ENCODE measurements around the gene ZSWIM6.

The ZSWIM6 gene

GRCh38 chr5:61299261-61299681, 32.8 kb upstream of the ZSWIM6 start:
- no peak for ATAC-seq
- Mint-ChIP-seq H3K36me3 (ENCODE audit: low read depth) (no peaks in the 10 kb centered on the region), H3K27ac (no peak overlapping the region), H3K9me3 (no peaks in the 10 kb centered on the region), H3K27me3 (no peaks in the 10 kb centered on the region), H3K4me3 (no peak overlapping the region), H3K4me1 (no peaks in the 10 kb centered on the region)
- DNase-seq, result no peak

- Mint-ChIP-seq H3K4me3 (no peak overlapping the region), H3K4me1 (peaks cover 12% of the 10 kb centered on the region), H3K36me3 (ENCODE audit: low read depth) (no peaks in the 10 kb centered on the region), H3K27ac (no peak overlapping the region), H3K27me3 (peaks cover 2% of the 10 kb centered on the region), H3K9me3 (no peaks in the 10 kb centered on the region)
- ATAC-seq (no peak), DNase-seq (no peak)
Measured at GRCh38 chr5:61301341-61302199, 30.5 kb upstream of the ZSWIM6 start.

DNA sequence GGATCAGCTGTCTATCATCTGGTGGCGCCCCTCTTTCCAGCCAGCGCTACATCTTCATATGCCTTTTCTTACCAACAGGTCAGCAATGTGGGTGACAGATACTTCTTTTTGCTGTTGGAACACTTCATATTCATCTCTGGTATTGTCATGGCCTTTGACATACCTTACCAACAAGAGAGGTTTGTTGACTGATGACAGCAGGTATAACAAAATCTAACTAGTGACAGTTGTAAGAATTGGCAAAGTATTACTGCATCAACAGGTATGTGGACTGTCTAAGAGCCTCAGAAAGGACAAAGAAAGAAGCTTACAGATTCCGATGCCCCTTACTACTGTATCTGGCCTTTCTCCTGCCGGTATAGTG, 29.9 kb upstream of the ZSWIM6 start:
- H3K36me3 Mint-ChIP-seq (ENCODE audit: low read depth), result no peaks in the 10 kb centered on the region
- H3K27ac Mint-ChIP-seq, result no peak overlapping the region
- ATAC-seq (no peak), DNase-seq (no peak)
- no peak overlapping the region for H3K4me3 Mint-ChIP-seq
- H3K27me3 Mint-ChIP-seq, result peaks cover 2% of the 10 kb centered on the region
- peaks cover 18% of the 10 kb centered on the region for H3K4me1 Mint-ChIP-seq
- no peaks in the 10 kb centered on the region for H3K9me3 Mint-ChIP-seq

- Mint-ChIP-seq H3K36me3 (ENCODE audit: low read depth) (no peaks in the 10 kb centered on the region), H3K27ac (no peak overlapping the region), H3K4me3 (no peak overlapping the region), H3K4me1 (peaks cover 22% of the 10 kb centered on the region), H3K27me3 (peaks cover 2% of the 10 kb centered on the region), H3K9me3 (no peaks in the 10 kb centered on the region)
- ATAC-seq, result no peak
- DNase-seq, result no peak
Measured at GRCh38 chr5:61303346-61303745, 28.7 kb upstream of the ZSWIM6 start.

- DNase-seq, result no peak
- H3K4me1 Mint-ChIP-seq, result peaks cover 22% of the 10 kb centered on the region
- no peaks in the 10 kb centered on the region for H3K36me3 Mint-ChIP-seq (ENCODE audit: low read depth)
- no peak for ATAC-seq
- H3K4me3 Mint-ChIP-seq, result no peak overlapping the region
- peaks cover 2% of the 10 kb centered on the region for H3K27me3 Mint-ChIP-seq
- H3K27ac Mint-ChIP-seq, result no peak overlapping the region
- H3K9me3 Mint-ChIP-seq, result no peaks in the 10 kb centered on the region
Measured at GRCh38 chr5:61304590-61305381, 27.3 kb upstream of the ZSWIM6 start.

- Mint-ChIP-seq H3K27ac (peak overlapping the region; percentile 24), H3K4me3 (no peak overlapping the region), H3K36me3 (ENCODE audit: low read depth) (no peaks in the 10 kb centered on the region), H3K9me3 (no peaks in the 10 kb centered on the region), H3K27me3 (peaks cover 2% of the 10 kb centered on the region), H3K4me1 (peaks cover 22% of the 10 kb centered on the region)
- ATAC-seq (peak; percentile 98), DNase-seq (peak; percentile 16)
Measured at GRCh38 chr5:61306531-61307131, 25.4 kb upstream of the ZSWIM6 start.

GRCh38 chr5:61307191-61307590, 24.9 kb upstream of the ZSWIM6 start:
- Mint-ChIP-seq H3K4me3 (no peak overlapping the region), H3K4me1 (peaks cover 22% of the 10 kb centered on the region), H3K27me3 (peaks cover 3% of the 10 kb centered on the region), H3K36me3 (ENCODE audit: low read depth) (no peaks in the 10 kb centered on the region), H3K27ac (peak overlapping the region; percentile 24), H3K9me3 (no peaks in the 10 kb centered on the region)
- ATAC-seq, result no peak
- DNase-seq, result no peak

- Mint-ChIP-seq H3K4me1 (peaks cover 22% of the 10 kb centered on the region), H3K36me3 (ENCODE audit: low read depth) (no peaks in the 10 kb centered on the region), H3K9me3 (no peaks in the 10 kb centered on the region), H3K27me3 (peaks cover 3% of the 10 kb centered on the region), H3K4me3 (no peak overlapping the region), H3K27ac (no peak overlapping the region)
- no peak for ATAC-seq
- DNase-seq, result no peak
Measured at GRCh38 chr5:61307611-61308010, 24.4 kb upstream of the ZSWIM6 start.

GRCh38 chr5:61308712-61309111, 23.3 kb upstream of the ZSWIM6 start:
- no peaks in the 10 kb centered on the region for H3K36me3 Mint-ChIP-seq (ENCODE audit: low read depth)
- no peak for ATAC-seq
- peaks cover 3% of the 10 kb centered on the region for H3K27me3 Mint-ChIP-seq
- H3K4me3 Mint-ChIP-seq, result no peak overlapping the region
- no peak for DNase-seq
- H3K9me3 Mint-ChIP-seq, result no peaks in the 10 kb centered on the region
- peaks cover 22% of the 10 kb centered on the region for H3K4me1 Mint-ChIP-seq
- H3K27ac Mint-ChIP-seq, result no peak overlapping the region

GRCh38 chr5:61309115-61309514, 22.9 kb upstream of the ZSWIM6 start:
- ATAC-seq (no peak), DNase-seq (no peak)
- Mint-ChIP-seq H3K36me3 (ENCODE audit: low read depth) (no peaks in the 10 kb centered on the region), H3K27ac (no peak overlapping the region), H3K4me3 (no peak overlapping the region), H3K9me3 (no peaks in the 10 kb centered on the region), H3K4me1 (peaks cover 22% of the 10 kb centered on the region), H3K27me3 (peaks cover 3% of the 10 kb centered on the region)

GRCh38 chr5:61311056-61311610, 20.9 kb upstream of the ZSWIM6 start:
- no peak overlapping the region for H3K4me3 Mint-ChIP-seq
- H3K9me3 Mint-ChIP-seq, result no peaks in the 10 kb centered on the region
- peaks cover 14% of the 10 kb centered on the region for H3K4me1 Mint-ChIP-seq
- H3K36me3 Mint-ChIP-seq (ENCODE audit: low read depth), result no peaks in the 10 kb centered on the region
- ATAC-seq, result no peak
- H3K27ac Mint-ChIP-seq, result no peak overlapping the region
- DNase-seq, result no peak
- peaks cover 4% of the 10 kb centered on the region for H3K27me3 Mint-ChIP-seq

DNA sequence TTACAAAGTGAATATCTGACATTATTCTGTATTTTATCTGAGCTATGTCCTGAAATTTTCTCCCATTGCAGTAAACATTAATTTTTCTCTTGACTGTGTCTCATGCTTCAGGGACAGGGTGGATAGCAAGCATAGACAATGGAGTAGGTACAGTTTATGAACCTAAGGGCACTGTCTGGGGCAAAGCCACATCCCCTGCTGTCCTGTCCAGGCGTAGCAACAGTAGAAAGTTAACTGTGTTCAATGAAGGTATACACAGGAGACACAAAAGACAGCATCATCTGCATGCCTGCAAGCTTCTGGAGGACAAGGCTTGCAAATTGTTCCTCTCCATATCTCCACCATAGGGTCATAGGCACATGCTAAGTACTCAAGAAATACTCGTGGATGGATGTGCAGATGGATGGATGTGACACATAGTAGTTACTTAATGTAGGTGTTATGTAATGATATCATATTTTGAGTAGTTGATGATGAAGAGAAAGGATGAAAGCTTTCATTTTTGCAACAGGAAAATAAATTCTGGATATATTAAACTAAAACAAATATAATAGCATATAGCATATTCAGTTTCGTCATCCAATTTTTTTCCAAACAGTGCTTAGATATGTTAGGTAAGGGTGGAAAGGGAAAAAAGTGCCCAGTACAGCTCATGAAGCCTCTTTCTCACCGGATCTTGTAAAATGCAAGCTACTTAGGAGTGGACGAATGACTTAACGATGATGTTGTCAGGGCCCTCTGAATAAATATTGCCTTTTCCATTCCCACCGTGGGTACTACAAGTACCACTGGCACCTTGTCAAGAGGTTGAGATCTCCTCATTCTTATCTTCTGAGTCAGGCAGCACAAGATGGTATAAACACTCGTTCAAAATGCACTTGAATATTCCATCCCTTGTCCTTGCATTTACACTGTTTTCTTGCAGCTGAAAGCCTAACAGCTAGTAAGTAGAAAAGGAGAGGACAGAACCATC, 19.9 kb upstream of the ZSWIM6 start:
- ATAC-seq, result no peak

DNA sequence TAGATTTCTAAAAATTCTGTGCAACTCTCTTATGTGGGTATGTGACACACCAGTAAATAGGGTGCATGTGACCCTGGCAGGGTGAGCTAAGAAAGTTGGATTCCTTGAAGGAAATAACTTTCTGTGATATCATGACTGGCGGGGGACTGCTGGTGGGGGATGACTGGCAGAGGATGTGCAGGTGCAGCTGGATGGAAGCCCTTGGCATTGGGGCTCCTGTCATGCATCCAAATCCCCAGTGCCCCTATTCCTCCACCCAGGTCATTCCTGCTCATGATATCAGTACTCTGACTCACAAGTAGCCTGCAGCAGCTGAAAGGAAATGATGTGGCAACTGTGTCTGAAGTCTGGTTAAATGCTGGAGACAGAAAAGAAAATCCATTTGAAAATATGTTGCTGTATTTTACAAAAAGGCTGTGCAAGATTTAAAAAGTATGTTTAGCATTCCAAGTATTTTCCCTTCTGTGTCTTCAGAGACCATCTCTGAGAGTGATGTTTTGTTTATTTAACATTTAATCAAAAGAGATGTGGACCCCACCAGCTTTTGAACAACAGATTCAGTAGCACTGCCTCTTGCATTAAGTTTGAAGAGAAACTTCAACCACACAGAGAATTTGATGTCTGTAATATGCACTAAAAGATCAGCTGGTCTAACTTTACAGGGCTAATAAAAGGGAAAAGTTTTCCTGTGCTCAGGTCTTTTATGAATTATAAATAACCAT, 17.9 kb upstream of the ZSWIM6 start:
- Mint-ChIP-seq H3K9me3 (no peaks in the 10 kb centered on the region), H3K4me3 (no peak overlapping the region), H3K27ac (no peak overlapping the region), H3K27me3 (peaks cover 4% of the 10 kb centered on the region), H3K4me1 (peaks cover 2% of the 10 kb centered on the region), H3K36me3 (ENCODE audit: low read depth) (no peaks in the 10 kb centered on the region)
- ATAC-seq (no peak), DNase-seq (no peak)

More for the DNA sequence above, 19.9 kb upstream of the ZSWIM6 start:
- peaks cover 4% of the 10 kb centered on the region for H3K4me1 Mint-ChIP-seq
- H3K36me3 Mint-ChIP-seq (ENCODE audit: low read depth), result no peaks in the 10 kb centered on the region
- no peak overlapping the region for H3K4me3 Mint-ChIP-seq
- H3K27ac Mint-ChIP-seq, result no peak overlapping the region
- no peaks in the 10 kb centered on the region for H3K9me3 Mint-ChIP-seq
- peaks cover 4% of the 10 kb centered on the region for H3K27me3 Mint-ChIP-seq
- DNase-seq, result no peak
